Measurements from ENCODE around the gene CD200.
"Not testable (repeated sequence)": the region's sequence is repeated elsewhere in the genome, so short reads cannot be mapped to it uniquely, and the experiment has no call there.

Gene CD200

DNA sequence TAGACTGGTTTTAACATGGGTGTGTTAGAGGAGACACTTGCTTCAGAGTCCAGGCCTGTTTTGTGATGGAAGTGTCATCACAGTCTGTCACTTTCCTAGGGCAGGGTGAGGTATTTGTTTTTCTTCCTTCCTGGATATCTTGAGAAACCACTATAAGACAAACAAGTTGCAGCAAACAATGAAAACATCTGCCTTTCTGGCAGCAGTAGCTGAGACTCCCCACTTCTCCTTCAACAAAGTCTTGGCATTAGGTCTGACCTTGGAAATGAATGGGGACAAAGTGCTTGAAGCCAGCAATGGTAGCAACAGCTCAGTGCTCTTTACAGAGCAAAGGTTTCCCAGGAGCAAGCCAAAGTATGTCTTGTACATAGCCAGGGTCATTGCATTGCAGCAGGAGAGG is 64.6 kb downstream of the CD200 start:
- no peak overlapping the region for H3K27ac ChIP-seq

DNA sequence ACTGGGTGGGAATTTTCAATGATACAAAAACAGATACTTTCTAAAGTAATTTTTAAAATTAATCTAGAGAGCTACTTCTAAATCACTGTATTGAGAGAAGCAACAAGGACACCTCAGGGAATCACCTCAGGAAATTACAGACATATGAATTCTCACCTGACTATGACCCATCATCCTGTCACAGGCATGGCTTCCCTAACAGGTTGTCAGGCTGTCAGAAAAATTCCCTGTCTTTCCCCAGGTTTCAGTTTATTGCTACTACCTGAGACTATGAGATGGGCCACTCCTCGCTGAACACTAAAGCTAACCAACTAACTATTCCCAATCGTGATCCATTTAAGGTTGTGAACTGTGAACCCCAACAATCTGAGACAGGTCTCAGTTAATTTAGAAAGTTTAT is 66.1 kb downstream of the CD200 start:
- H3K27me3 ChIP-seq (ENCODE audit: insufficient read depth, low read depth, severe bottlenecking) = peaks cover 9% of the 10 kb centered on the region
- H3K27ac ChIP-seq = no peak overlapping the region
- TF ChIP-seq, protein P1, sequence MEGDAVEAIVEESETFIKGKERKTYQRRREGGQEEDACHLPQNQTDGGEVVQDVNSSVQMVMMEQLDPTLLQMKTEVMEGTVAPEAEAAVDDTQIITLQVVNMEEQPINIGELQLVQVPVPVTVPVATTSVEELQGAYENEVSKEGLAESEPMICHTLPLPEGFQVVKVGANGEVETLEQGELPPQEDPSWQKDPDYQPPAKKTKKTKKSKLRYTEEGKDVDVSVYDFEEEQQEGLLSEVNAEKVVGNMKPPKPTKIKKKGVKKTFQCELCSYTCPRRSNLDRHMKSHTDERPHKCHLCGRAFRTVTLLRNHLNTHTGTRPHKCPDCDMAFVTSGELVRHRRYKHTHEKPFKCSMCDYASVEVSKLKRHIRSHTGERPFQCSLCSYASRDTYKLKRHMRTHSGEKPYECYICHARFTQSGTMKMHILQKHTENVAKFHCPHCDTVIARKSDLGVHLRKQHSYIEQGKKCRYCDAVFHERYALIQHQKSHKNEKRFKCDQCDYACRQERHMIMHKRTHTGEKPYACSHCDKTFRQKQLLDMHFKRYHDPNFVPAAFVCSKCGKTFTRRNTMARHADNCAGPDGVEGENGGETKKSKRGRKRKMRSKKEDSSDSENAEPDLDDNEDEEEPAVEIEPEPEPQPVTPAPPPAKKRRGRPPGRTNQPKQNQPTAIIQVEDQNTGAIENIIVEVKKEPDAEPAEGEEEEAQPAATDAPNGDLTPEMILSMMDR (IDR thresholded peaks at IDR 0.05; ENCODE audit: low read depth, low read length) = no peak
- H3K9me3 ChIP-seq (ENCODE audit: severe bottlenecking) = no peaks in the 10 kb centered on the region
- H3K36me3 ChIP-seq = no peaks in the 10 kb centered on the region
- DNase-seq = no peak
- no peak overlapping the region for H3K4me3 ChIP-seq (ENCODE audit: low read depth, low read length)

More for the DNA sequence above, 64.6 kb downstream of the CD200 start:
- DNase-seq = no peak
- Histone ChIP-seq H3K9me3 (ENCODE audit: severe bottlenecking) (peaks cover 9% of the 10 kb centered on the region), H3K27me3 (ENCODE audit: insufficient read depth, low read depth, severe bottlenecking) (peaks cover 9% of the 10 kb centered on the region), H3K36me3 (no peaks in the 10 kb centered on the region), H3K4me3 (ENCODE audit: low read depth, low read length) (no peak overlapping the region)
- TF ChIP-seq, protein P1 (IDR thresholded peaks at IDR 0.05; ENCODE audit: low read depth, low read length) = no peak

DNA sequence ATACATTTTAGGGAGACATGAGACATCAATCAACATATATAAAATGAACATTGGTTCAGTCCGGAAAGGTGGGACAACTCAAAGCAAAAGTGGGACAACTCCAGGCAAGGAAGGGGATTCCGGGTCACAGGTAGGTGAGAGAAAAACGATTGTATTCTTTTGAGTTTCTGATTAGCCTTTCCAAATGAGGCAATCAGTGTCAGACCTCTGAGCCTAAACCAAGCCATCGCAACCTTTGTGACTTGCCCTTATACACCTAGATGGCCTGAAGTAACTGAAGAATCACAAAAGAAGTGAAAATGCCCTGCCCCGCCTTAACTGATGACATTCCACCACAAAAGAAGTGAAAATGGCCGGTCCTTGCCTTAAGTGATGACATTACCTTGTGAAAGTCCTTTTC is 66.6 kb downstream of the CD200 start:
- not testable (repeated sequence) for H3K4me3 ChIP-seq (ENCODE audit: low read depth, low read length); H3K27ac ChIP-seq; DNase-seq; H3K9me3 ChIP-seq (ENCODE audit: severe bottlenecking); H3K27me3 ChIP-seq (ENCODE audit: insufficient read depth, low read depth, severe bottlenecking); H3K36me3 ChIP-seq

DNA sequence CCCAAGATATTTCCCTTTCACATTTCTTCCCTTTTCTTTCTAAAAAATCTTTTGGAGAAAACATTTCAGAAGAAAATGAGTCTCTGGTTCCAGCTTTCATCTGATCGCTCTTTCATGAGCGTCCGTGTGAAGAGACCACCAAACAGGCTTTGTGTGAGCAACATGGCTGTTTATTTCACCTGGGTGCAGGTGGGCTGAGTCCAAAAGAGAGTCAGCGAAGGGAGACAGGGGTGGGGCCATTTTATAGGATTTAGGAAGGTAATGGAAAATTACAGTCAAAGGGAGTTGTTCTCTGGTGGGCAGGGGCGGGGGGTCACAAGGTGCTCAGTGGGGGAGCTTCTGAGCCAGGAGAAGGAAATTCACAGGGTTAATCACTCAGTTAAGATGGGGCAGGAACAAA is 67.4 kb downstream of the CD200 start:
- not testable (repeated sequence) for H3K4me3 ChIP-seq (ENCODE audit: low read depth, low read length); DNase-seq; H3K9me3 ChIP-seq (ENCODE audit: severe bottlenecking); H3K36me3 ChIP-seq; H3K27ac ChIP-seq; H3K27me3 ChIP-seq (ENCODE audit: insufficient read depth, low read depth, severe bottlenecking)

DNA sequence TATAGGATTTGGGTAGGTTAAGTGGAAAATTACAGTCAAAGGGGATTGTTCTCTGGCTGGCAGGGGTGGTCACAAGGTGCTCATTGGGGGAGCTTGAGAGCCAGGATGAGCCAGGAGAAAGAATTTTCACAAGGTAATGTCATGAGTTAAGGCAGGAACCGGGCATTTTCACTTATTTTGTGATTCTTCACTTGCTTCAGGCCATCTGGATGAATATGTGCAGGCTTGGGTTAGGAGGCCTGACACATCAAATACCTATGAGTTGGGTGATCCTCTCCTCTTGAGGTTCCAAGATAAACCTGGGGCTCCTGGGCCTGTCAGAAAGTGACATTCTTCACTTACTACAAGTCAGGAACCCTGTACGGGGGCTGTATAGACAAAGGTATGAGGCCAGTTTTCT is 68.7 kb downstream of the CD200 start:
- Histone ChIP-seq H3K4me3 (ENCODE audit: low read depth, low read length) (no peak overlapping the region), H3K36me3 (no peaks in the 10 kb centered on the region), H3K27ac (no peak overlapping the region), H3K9me3 (ENCODE audit: severe bottlenecking) (no peaks in the 10 kb centered on the region), H3K27me3 (ENCODE audit: insufficient read depth, low read depth, severe bottlenecking) (peaks cover 9% of the 10 kb centered on the region)
- TF ChIP-seq, protein P1 (IDR thresholded peaks at IDR 0.05; ENCODE audit: low read depth, low read length) = no peak
- no peak for DNase-seq

DNA sequence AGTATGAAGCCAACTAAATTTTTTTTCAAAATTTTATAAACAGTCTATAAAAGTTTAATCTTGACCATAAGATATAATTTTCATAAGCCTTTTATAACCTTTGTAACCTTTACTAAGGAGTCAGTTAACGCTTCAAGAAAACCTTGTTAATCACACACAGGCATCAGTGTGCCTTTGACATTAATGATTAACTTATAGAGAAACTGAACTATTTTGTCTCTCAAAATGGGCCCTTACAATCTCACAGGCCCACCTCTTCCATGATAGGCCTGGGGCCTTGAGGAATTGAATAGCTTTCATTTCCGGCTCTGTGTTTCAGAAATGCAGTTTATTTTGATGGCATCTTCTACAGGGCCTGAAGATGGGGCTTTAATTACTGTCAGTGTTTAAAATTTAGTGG is 70.1 kb downstream of the CD200 start:
- DNase-seq = no peak
- Histone ChIP-seq H3K27ac (no peak overlapping the region), H3K4me3 (ENCODE audit: low read depth, low read length) (no peak overlapping the region), H3K27me3 (ENCODE audit: insufficient read depth, low read depth, severe bottlenecking) (peaks cover 12% of the 10 kb centered on the region), H3K36me3 (no peaks in the 10 kb centered on the region), H3K9me3 (ENCODE audit: severe bottlenecking) (no peaks in the 10 kb centered on the region)
- TF ChIP-seq, protein P1 (IDR thresholded peaks at IDR 0.05; ENCODE audit: low read depth, low read length) = no peak

DNA sequence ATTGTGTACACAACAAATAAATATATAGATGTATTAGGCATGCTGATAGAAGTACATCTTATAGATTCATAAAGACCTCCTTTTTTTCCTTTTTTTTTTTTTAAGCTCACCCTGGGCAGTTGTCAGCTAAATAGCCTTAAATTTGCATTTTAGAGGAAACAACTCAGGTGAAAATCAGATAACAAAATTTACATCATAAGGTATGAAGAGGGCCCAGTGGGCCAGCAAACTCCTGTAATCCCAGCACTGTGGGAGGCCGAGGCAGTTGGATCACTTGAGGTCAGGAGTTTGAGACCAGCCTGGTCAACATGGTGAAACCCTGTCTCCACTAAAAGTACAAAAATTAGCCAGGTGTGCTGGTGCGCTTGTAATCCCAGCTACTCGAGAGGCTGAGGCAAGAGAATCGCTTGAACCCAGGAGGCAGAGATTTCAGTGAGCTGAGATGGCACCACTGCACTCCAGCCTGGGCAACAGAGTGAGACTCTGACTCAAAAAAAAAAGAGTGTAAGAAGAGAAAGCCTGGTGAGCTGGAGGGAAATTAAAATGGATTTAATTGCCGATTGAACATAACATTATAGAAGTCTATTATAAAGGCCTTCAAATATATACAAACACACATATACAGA is 72.1 kb downstream of the CD200 start:
- not testable (repeated sequence) for H3K4me3 ChIP-seq (ENCODE audit: low read depth, low read length); H3K27ac ChIP-seq; H3K36me3 ChIP-seq; H3K27me3 ChIP-seq (ENCODE audit: insufficient read depth, low read depth, severe bottlenecking); DNase-seq; H3K9me3 ChIP-seq (ENCODE audit: severe bottlenecking)

All from WERI-Rb-1 (cell line).